Memory B cell (primary cell): Measurements from ENCODE around the gene FGD4.
A peak's percentile ranks its signal among the peaks of the same experiment; 100 is the strongest.

Source experiments
- ATAC-seq: fragments of 150-1000 bp; cut with Tn5 transposase; 2 replicates; pipeline ENCODE4 v1.10.0; 2021; ENCODE audit warnings: low read depth, mild to moderate bottlenecking, moderate library complexity
- DNase-seq, 2 donors: peaks; one replicate each; pipeline ENCODE4 v3.0.0; 2022; ENCODE audit warnings: low spot score in 2 of 2
- H3K27ac Mint-ChIP-seq: one replicate; pipeline ENCODE4 v1.8.0; 2022; ENCODE audit warnings: mild to moderate bottlenecking, moderate library complexity, mixed read lengths
- H3K27me3 Mint-ChIP-seq: one replicate; pipeline ENCODE4 v1.8.0; 2022; ENCODE audit warnings: mixed read lengths
- H3K36me3 Mint-ChIP-seq: one replicate; pipeline ENCODE4 v1.8.0; 2022; ENCODE audit warnings: mild to moderate bottlenecking, mixed read lengths
- H3K4me1 Mint-ChIP-seq: one replicate; pipeline ENCODE4 v1.8.0; 2022; ENCODE audit warnings: mixed read lengths
- H3K4me3 Mint-ChIP-seq: one replicate; pipeline ENCODE4 v1.8.0; 2022; ENCODE audit warnings: mild to moderate bottlenecking, moderate library complexity, mixed read lengths
- H3K9me3 Mint-ChIP-seq: one replicate; pipeline ENCODE4 v1.8.0; 2022; ENCODE audit warnings: mixed read lengths

The FGD4 gene

DNA sequence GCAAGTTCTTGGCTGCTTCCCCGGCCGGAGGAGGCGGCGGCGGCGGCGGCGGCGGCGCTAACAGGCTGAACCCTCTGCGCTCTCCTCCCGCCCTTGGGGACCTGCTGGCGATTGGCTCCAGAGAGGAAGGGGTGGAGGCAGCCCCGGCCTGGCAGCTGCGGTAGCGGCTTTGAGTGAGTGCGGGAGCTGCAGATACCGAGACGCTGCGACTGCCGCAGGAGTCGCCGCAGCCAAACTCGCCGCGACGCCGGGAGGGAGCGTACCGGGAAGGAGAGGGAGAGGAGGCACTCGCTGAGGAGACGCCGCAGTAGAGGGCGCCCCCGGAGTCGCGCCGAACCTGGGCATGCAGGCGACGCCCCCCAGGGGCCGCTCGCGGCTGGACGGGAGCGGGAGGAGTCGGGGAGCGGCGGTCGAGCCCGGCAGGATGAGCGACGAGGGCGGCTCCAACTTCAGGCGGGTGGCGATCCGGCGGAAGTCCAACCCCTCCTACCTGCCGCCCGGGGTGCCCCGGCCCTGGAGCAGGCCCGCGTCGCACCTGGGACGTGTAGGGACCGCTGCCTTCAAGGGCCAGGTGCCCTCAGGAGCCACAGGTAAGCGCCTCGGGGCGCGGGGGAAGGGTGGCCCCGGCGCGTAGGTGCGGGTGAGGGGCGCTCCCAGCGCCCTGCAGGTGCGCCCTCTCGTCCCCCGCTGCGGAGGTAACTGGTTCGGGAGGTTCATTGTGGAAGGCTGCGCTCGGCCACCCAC lies at the start of gene FGD4:
Gene FGD4 (plus strand): TSS at position 189 of the 744 bp plus-strand sequence.
- H3K9me3 Mint-ChIP-seq = no peaks in the 10 kb centered on the region
- H3K27me3 Mint-ChIP-seq = peaks cover 5% of the 10 kb centered on the region
- peak; percentile 31 to 50 for DNase-seq
- H3K4me3 Mint-ChIP-seq = peak within 1 kb of the TSS; percentile 96
- peak within 1 kb of the TSS; percentile 20 for H3K27ac Mint-ChIP-seq
- H3K36me3 Mint-ChIP-seq = no peaks in the 10 kb centered on the region
- ATAC-seq = peak; percentile 83
- H3K4me1 Mint-ChIP-seq = peaks cover 5% of the 10 kb centered on the region

DNA sequence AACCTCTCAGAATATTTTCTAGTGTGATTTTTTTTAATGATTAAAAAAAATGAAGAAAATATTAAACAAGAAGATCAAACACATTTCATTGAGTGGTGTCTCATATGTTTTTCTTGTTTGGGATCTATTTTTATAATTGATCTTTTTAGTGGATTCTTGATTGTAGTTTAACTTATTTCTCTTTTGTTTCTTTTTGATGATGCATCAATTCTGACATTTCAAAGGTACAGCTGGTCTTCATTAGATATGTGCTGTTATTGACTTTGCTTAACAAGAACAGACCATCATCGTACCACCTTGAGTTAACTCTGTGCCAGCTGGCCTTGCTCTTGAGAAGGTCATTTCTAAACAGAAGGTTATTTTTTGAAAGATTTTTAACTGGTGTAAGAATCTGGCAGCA lies 45.8 kb upstream of the FGD4 start:
- Mint-ChIP-seq H3K36me3 (peaks cover 13% of the 10 kb centered on the region), H3K4me1 (no peaks in the 10 kb centered on the region), H3K27ac (no peak overlapping the region), H3K27me3 (no peaks in the 10 kb centered on the region), H3K9me3 (no peaks in the 10 kb centered on the region), H3K4me3 (no peak overlapping the region)
- DNase-seq (no peak), ATAC-seq (no peak)

DNA sequence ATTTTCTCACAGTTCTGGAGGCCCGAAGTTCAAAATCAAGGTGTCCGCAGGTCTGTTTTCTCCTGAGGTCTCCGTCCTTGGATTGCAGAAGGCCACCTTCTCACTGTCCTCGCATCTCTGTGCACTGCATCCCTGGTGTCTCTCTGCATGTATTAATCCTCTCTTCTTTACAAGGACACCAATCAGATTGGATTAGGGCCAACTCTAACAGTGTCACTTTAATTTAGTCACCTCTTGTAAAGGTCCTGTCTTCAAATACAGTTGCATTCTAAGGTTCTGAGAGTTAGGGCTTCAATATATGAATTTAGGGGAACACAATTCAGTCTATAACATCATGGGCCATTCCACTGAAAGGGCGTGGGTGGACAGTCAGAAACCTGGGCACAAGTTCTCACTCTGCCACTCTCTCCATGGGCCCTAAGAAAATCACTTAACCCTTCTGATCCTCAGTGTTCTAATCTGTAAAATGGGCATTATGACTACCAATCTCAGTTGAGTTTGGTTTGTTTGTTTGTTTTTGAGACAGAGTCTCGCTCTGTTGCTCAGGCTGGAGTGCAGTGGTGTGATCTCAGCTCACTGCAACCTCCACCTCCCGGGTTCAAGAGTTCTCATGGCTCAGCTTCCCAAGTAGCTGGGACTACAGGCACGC lies 41.6 kb upstream of the FGD4 start:
- DNase-seq = no peak
- no peak overlapping the region for H3K4me3 Mint-ChIP-seq
- H3K27me3 Mint-ChIP-seq = no peaks in the 10 kb centered on the region
- H3K27ac Mint-ChIP-seq = no peak overlapping the region
- peaks cover 2% of the 10 kb centered on the region for H3K4me1 Mint-ChIP-seq
- no peak for ATAC-seq
- peaks cover 10% of the 10 kb centered on the region for H3K36me3 Mint-ChIP-seq
- no peaks in the 10 kb centered on the region for H3K9me3 Mint-ChIP-seq

DNA sequence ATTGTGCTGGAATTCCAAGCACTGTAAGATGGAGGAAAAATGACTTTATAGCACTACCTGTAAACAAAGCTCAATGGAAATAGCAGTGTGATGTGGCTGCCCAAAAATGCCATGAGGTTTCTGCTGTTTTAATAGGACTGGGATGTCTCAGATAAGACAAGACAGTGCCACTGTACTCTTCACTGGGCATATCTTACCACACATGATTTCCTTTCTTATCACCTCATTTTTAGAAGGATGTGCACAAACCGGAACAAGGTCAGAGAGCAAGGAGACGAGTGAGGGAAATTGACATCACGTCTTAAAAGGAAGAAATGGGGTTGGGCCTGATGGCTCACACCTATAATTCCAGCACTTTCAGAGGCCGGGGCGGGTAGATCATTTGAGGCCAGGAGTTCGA lies 38.4 kb upstream of the FGD4 start:
- Mint-ChIP-seq H3K4me1 (peaks cover 2% of the 10 kb centered on the region), H3K36me3 (peaks cover 8% of the 10 kb centered on the region), H3K4me3 (no peak overlapping the region), H3K27ac (no peak overlapping the region), H3K9me3 (no peaks in the 10 kb centered on the region), H3K27me3 (no peaks in the 10 kb centered on the region)
- DNase-seq = no peak
- no peak for ATAC-seq

DNA sequence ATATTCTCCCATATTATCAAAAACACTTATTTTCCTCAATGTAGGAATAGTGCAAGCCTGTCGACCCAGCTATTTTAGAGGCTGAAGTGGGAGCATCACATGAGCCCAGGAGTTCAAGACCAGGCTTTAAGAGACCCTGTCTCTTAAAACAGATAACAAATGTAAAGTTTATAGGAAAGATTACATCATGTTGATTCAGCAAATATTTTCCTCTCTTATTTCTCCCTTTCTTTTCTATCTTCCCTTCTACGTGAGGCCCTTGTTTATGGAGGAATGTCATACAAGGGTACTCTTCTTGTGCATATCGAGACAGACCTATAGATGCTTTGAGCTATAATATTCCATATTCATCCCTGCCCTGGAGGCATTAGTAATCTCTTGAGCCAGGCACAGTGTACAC lies 36.5 kb upstream of the FGD4 start:
- H3K9me3 Mint-ChIP-seq = no peaks in the 10 kb centered on the region
- H3K4me3 Mint-ChIP-seq = no peak overlapping the region
- no peaks in the 10 kb centered on the region for H3K27me3 Mint-ChIP-seq
- DNase-seq (no peak), ATAC-seq (no peak)
- H3K27ac Mint-ChIP-seq = no peak overlapping the region
- peaks cover 2% of the 10 kb centered on the region for H3K4me1 Mint-ChIP-seq
- peaks cover 2% of the 10 kb centered on the region for H3K36me3 Mint-ChIP-seq

DNA sequence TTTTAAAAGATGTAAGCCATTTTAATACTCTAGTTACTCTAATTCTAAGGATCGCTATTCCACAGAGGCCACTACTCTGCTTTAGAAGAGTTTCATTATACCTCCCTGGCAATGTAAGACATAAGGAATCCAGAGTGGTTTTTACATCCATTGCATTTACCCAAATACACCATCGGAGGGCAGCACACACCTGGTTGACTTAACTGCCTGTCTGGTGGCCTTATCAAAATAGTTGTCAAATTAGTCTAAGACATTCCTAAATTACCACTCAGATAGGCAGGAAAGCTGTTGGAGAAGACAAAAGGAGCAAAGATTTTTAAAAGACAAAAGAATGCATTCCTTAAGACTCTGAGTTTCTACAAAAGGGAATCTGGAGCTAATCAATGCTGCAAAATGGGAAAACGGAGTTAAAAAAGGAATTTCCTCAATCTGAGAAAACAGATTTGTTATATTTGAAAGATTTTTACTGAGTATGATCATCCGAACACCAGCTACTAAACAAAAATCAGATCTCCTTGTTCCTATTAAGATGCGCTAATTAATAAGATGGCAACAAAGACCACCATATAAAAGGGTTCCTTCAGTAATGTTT lies 33.8 kb upstream of the FGD4 start:
- peak; percentile 38 for ATAC-seq
- Mint-ChIP-seq H3K4me1 (peaks cover 2% of the 10 kb centered on the region), H3K9me3 (no peaks in the 10 kb centered on the region), H3K27ac (no peak overlapping the region), H3K36me3 (peaks cover 2% of the 10 kb centered on the region), H3K27me3 (no peaks in the 10 kb centered on the region), H3K4me3 (no peak overlapping the region)
- DNase-seq = peak; percentile 21 to 40

DNA sequence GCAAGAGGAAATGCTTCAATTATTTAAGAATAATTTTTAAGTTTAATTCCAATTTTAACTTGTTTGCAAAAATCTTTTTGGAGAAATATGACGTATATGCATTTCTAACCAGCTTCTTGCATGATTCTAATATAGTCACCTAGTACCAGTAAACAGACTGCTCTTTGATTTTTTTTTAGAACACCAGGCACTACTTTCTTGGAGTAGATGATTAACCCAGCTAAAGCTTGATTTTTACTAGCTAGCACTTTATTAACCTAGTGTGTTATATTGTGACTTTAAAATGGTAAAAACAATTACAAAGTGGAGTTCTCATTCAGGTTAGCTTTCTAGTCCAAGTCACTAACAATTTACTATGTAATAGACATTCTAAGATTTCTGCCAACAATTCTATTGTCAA lies 32.6 kb upstream of the FGD4 start:
- no peak overlapping the region for H3K4me3 Mint-ChIP-seq
- ATAC-seq (no peak), DNase-seq (no peak)
- H3K27ac Mint-ChIP-seq = no peak overlapping the region
- H3K36me3 Mint-ChIP-seq = no peaks in the 10 kb centered on the region
- H3K4me1 Mint-ChIP-seq = no peaks in the 10 kb centered on the region
- H3K9me3 Mint-ChIP-seq = no peaks in the 10 kb centered on the region
- H3K27me3 Mint-ChIP-seq = no peaks in the 10 kb centered on the region

DNA sequence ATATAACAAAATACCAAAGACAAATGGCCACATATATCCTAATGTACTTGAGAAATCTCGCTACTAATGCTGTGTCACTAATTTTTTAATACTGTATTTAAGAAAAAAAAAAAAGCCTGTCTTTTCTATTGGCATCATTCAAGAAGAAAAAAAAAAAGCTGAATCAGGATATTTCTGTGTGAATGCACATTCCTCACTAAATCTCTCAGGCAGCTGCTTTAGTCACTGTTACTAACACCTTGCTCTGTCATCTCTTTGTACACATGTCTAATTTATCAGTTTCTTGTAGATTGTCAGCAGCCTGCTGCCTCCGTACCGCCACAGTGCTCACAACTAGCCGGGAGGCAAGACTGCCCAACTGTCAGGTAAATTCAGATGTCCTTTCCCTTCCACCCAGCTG lies 32.0 kb upstream of the FGD4 start:
- Mint-ChIP-seq H3K27ac (no peak overlapping the region), H3K27me3 (no peaks in the 10 kb centered on the region), H3K9me3 (no peaks in the 10 kb centered on the region), H3K36me3 (no peaks in the 10 kb centered on the region), H3K4me3 (no peak overlapping the region), H3K4me1 (no peaks in the 10 kb centered on the region)
- ATAC-seq = no peak
- DNase-seq = no peak

DNA sequence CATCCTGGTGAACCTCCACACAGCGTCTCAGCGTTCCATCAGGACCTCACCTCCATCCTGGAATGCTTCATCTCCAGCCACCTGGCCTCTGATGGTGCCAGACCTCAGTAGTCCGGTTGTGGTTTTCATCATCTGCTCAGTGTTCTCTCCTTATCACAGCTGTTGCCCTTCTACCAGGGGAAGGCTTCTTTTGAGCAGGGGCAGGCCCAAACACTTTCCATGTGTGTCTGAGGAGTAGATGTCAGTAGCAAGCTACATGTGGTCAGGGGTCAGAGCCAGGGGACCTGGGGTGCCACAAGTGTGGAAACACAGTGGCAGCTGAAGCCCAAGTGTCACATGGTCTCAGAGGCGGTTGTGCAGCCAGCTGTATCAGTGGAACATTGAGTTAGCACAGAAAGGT lies 30.2 kb upstream of the FGD4 start:
- no peaks in the 10 kb centered on the region for H3K4me1 Mint-ChIP-seq
- DNase-seq = no peak
- H3K4me3 Mint-ChIP-seq = no peak overlapping the region
- H3K36me3 Mint-ChIP-seq = no peaks in the 10 kb centered on the region
- no peaks in the 10 kb centered on the region for H3K27me3 Mint-ChIP-seq
- H3K27ac Mint-ChIP-seq = no peak overlapping the region
- no peak for ATAC-seq
- no peaks in the 10 kb centered on the region for H3K9me3 Mint-ChIP-seq

DNA sequence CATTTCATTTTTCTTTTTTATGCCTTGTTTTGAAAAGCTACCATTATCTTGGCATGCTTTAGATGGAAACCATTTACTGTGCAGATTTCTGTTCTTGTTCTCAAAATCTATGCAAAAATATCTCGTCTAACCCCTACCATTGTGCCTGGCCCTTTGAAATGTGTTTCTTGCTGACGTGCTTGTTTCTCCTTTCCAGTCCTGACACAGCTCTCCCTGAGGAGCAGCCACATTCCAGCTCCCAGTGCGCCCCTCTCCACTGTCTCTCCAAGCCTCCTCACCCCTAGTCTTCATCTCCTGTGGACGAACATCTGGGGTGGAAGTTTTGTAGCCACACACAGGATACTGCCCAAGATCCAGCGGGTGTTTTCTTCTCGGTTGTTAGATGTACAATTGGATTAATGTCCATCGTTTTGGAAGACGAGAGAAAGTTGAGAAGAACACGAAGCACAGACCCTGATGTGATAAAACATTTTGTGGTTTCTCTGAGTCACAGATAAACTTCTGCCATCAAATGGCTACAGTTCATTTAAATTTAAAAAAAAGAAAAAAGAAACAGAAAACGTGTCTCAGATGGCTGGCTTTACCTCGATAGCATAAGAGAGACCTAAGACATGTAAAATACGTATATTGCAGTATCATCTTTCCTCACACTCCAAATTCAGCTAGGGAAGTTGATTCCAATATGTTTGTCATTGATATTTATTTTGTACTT lies 21.9 kb upstream of the FGD4 start:
- H3K36me3 Mint-ChIP-seq = peaks cover 3% of the 10 kb centered on the region
- DNase-seq = no peak

DNA sequence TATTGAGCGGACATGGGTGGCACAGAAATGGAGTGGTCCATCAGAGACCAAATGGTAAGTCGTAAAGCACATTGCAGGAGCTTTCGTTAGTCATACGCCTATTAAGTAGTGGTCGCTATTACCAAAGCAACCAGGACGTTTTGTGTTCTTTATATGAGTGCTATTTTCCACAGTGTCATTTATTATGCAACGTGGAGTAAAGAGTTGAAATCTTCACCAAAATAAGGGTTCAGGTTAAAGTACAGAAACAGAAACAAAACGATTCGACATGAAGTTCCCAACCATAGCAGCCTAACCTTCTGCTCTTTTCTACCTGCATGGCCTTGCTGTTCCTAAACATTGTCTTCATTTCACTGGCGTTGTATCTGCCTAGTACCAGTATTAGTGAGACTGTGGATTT lies 20.1 kb upstream of the FGD4 start:
- no peak for ATAC-seq
- no peak for DNase-seq
- H3K9me3 Mint-ChIP-seq = no peaks in the 10 kb centered on the region
- H3K36me3 Mint-ChIP-seq = peaks cover 3% of the 10 kb centered on the region
- no peaks in the 10 kb centered on the region for H3K27me3 Mint-ChIP-seq
- no peak overlapping the region for H3K4me3 Mint-ChIP-seq
- H3K27ac Mint-ChIP-seq = no peak overlapping the region
- no peaks in the 10 kb centered on the region for H3K4me1 Mint-ChIP-seq

More for the DNA sequence above, 21.9 kb upstream of the FGD4 start:
- H3K27ac Mint-ChIP-seq = no peak overlapping the region
- H3K9me3 Mint-ChIP-seq = no peaks in the 10 kb centered on the region
- no peak overlapping the region for H3K4me3 Mint-ChIP-seq
- ATAC-seq = no peak
- H3K4me1 Mint-ChIP-seq = no peaks in the 10 kb centered on the region
- no peaks in the 10 kb centered on the region for H3K27me3 Mint-ChIP-seq

DNA sequence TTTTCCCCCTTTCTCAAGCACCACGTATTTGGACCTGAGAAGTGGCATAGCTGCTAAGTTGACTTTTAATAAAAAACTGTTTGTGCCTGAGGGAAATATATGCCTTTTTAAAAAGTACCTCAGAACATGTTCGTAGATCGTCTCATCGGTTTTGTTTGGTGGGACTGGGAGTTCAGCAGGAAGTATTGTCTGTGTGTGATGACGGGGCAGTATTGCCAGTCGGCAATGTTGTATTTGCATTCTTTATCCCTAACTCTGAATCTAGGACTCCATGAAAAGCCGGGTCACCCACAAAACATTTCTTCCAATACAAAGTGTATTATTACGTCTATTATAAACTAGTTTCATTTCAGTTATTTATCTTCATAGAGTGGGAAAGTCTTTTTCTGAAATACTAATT lies 19.7 kb upstream of the FGD4 start:
- no peaks in the 10 kb centered on the region for H3K4me1 Mint-ChIP-seq
- H3K9me3 Mint-ChIP-seq = no peaks in the 10 kb centered on the region
- no peaks in the 10 kb centered on the region for H3K27me3 Mint-ChIP-seq
- peaks cover 3% of the 10 kb centered on the region for H3K36me3 Mint-ChIP-seq
- ATAC-seq (no peak), DNase-seq (no peak)
- H3K4me3 Mint-ChIP-seq = no peak overlapping the region
- no peak overlapping the region for H3K27ac Mint-ChIP-seq

DNA sequence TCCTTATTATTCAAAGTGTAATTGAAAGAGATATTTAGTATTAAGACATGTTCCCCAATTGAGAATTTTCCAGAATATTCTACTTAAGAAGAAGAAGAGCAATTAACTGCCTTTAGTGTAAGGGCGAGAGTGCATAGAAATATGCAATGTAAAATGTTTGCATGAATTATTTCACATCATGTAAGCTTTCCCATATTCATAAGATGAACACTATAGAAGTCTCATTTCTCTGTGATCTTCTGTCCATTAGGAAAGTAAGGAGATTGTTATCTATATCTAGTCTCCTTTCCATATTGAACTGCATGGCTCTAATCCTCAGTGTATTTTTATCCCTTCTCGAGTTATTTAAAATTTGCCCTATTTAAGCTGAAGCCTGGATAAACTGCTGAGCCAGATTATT lies 17.1 kb upstream of the FGD4 start:
- H3K4me3 Mint-ChIP-seq = no peak overlapping the region
- H3K4me1 Mint-ChIP-seq = no peaks in the 10 kb centered on the region
- H3K36me3 Mint-ChIP-seq = peaks cover 3% of the 10 kb centered on the region
- ATAC-seq (no peak), DNase-seq (no peak)
- H3K27ac Mint-ChIP-seq = no peak overlapping the region
- no peaks in the 10 kb centered on the region for H3K9me3 Mint-ChIP-seq
- no peaks in the 10 kb centered on the region for H3K27me3 Mint-ChIP-seq

DNA sequence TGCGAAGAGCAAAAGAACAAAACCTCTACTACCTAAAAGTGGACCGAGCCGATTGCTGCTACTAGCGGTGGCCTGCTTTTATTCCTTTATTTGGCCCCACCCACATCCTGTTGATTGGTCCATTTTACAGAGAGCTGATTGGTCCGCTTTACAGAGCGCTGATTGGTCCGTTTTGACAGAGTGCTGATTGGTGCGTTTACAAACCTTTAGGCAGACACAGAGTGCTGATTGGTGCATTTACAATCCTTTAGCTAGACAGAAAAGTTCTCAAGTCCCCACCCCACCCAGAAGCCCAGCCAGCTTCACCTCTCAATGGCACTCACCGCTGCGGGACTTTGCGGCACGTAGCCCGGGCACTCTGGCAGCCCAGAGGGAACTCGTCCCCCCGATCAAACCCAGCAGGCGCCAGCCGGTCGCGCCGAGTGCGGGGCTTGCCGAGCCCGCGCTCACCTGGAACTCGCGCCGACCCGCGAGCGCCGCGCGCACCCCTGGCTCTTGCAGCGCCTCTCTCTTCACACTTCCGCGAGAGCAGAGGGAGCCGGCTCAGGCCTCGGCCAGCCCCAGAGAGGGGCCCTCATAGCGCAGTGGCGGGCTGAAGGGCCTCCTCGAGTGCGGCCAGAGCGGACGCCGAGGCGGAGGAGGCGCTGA lies 8.7 kb upstream of the FGD4 start:
- DNase-seq (peak in 1 of 2 donors; percentile 22), ATAC-seq (peak; percentile 49)
- H3K27me3 Mint-ChIP-seq = peaks cover 3% of the 10 kb centered on the region
- H3K4me1 Mint-ChIP-seq = peaks cover 3% of the 10 kb centered on the region
- no peaks in the 10 kb centered on the region for H3K9me3 Mint-ChIP-seq
- H3K4me3 Mint-ChIP-seq = peak overlapping the region; percentile 62
- H3K36me3 Mint-ChIP-seq = no peaks in the 10 kb centered on the region
- H3K27ac Mint-ChIP-seq = no peak overlapping the region
